Smooth muscle cell (in vitro differentiated cells): Measurements from ENCODE around the gene RASD2. TPM values are rescaled to one million over a fixed set of nuclear protein-coding genes. Genes with fewer than 3 reads are reported as not detected.
A peak's percentile ranks its signal among the peaks of the same experiment; 100 is the strongest.
"Not testable (repeated sequence)": the region's sequence is repeated elsewhere in the genome, so short reads cannot be mapped to it uniquely, and the experiment has no call there.

Experiments used
- DNase-seq: peaks from one replicate; lab custom pipeline; 2025; ENCODE audit not compliant: unreplicated experiment; lab: John Stamatoyannopoulos, UW
- H2AFZ ChIP-seq: fragments of 200-600 bp; sonication (generic); 2 replicates; pipeline ENCODE4 v1.6.0; 2016; ENCODE audit warnings: antibody characterized with exemption, low read depth, mild to moderate bottlenecking
- H3F3A ChIP-seq: fragments of 200-600 bp; sonication (generic); 2 replicates; pipeline ENCODE4 v1.6.0; 2017; ENCODE audit warnings: antibody characterized with exemption, low read depth
- H3K27ac ChIP-seq: fragments of 200-600 bp; sonication (generic); 2 replicates; pipeline ENCODE4 v1.5.1; 2016; ENCODE audit warnings: low read depth, mild to moderate bottlenecking
- H3K27me3 ChIP-seq: fragments of 200-600 bp; sonication (generic); 2 replicates; pipeline ENCODE4 v1.6.1; 2016; ENCODE audit warnings: low read depth, mild to moderate bottlenecking
- H3K36me3 ChIP-seq: fragments of 200-600 bp; sonication (generic); 2 replicates; pipeline ENCODE4 v1.5.1; 2016; ENCODE audit warnings: low read depth
- H3K4me1 ChIP-seq: fragments of 200-600 bp; sonication (generic); 2 replicates; pipeline ENCODE4 v1.5.1; 2016; ENCODE audit warnings: low read depth
- H3K4me2 ChIP-seq: fragments of 200-600 bp; sonication (generic); 2 replicates; pipeline ENCODE4 v1.6.0; 2016; ENCODE audit warnings: mild to moderate bottlenecking
- H3K4me3 ChIP-seq: fragments of 200-600 bp; sonication (generic); 2 replicates; pipeline ENCODE4 v1.5.1; 2016; ENCODE audit warnings: mild to moderate bottlenecking
- H3K79me2 ChIP-seq: fragments of 200-600 bp; sonication (generic); 2 replicates; pipeline ENCODE4 v1.6.0; 2016; ENCODE audit warnings: low read depth, mild to moderate bottlenecking
- H3K9ac ChIP-seq: fragments of 200-600 bp; sonication (generic); 2 replicates; pipeline ENCODE4 v1.6.0; 2016; ENCODE audit warnings: low read depth
- H3K9me3 ChIP-seq: fragments of 200-600 bp; sonication (generic); replicated peaks from 2 replicates; pipeline ENCODE4 v1.5.1; 2016; ENCODE audit warnings: low read depth
- H4K20me1 ChIP-seq: fragments of 200-600 bp; sonication (generic); 2 replicates; pipeline ENCODE4 v1.6.0; 2016; ENCODE audit warnings: low read depth
- WGBS: methylation state at CpG from one replicate; pipeline ENCODE4 v1.1.7; 2016; ENCODE audit warnings: low lambda C conversion rate; 5-methylcytosine and 5-hydroxymethylcytosine counted together
- polyA plus RNA-seq: library from polyadenylated mRNA; unstranded; fragments of >200 nt; fragmentation: Nextera tagmentation; extraction: Ambion mirVana; gene quantifications from 2 replicates; pipeline ENCODE4 v1.2.1, GENCODE V29; 2016
- total RNA-seq: library from RNA; depleted of rRNA; stranded (reverse); fragments of >200 nt; gene quantifications from 2 replicates; pipeline ENCODE4 v1.2.3, GENCODE V29; 2014
- TF ChIP-seq, protein P1 (sequence below): fragments of 200-600 bp; sonication (generic); IDR thresholded peaks from 2 replicates; pipeline ENCODE4 v1.5.1; 2017; ENCODE audit warnings: borderline replicate concordance, mild to moderate bottlenecking, antibody characterized with exemption; ENCODE audit not compliant: insufficient read depth, poor library complexity, severe bottlenecking

Gene RASD2, protein sequence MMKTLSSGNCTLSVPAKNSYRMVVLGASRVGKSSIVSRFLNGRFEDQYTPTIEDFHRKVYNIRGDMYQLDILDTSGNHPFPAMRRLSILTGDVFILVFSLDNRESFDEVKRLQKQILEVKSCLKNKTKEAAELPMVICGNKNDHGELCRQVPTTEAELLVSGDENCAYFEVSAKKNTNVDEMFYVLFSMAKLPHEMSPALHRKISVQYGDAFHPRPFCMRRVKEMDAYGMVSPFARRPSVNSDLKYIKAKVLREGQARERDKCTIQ
- 0.27 TPM in 1 of 2 replicates, not detected in the other for total RNA-seq
- polyA plus RNA-seq = 0.86 TPM in 1 of 2 replicates, not detected in the other

DNA sequence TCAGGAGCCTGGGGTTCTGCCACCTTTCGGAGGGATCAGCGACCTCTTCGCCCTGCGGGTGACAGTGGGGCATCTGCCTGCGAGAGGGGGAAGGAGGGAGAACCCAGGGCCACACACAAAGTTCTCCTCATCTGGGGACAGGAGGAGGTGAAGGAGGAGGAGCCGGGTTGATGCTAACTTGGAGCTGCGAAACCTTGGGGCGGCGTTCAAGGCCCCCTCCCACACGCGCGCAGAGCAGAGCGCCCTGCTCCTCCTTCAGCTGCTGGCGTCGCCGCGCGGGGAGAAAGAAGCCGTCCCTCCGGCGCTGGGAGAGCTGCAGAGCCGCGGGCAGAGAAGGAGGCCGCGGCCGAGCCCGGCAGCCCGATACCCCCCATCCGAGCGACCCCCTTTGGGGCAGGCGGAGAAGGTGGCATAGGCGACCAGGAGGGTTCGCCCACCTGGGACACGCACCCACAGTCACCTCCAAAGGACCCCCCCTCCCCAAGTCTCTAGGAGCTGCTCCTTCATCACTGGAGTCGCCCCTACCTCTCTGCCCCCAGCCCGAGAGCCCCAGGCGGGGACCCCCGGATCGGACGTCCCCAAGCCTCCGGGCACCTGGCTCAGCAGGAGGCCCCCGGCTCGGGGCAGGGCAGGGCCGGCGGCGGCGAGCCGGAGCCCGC lies at the start of gene RASD2:
Gene RASD2 (plus strand): TSS at position 237 of the 659 bp plus-strand sequence. CDS start 5,979 bp downstream, outside the sequence.
- Histone ChIP-seq H3K4me2 (peak within 1 kb of the TSS; percentile 96), H3K27ac (no peak within 1 kb of the TSS), H3K27me3 (peaks cover 42% of the 10 kb centered on the region), H3K9me3 (no peaks in the 10 kb centered on the region), H3K9ac (no peak within 1 kb of the TSS), H4K20me1 (no peaks in the 10 kb centered on the region), H3K79me2 (no peaks in the 10 kb centered on the region), H3K4me3 (peak within 1 kb of the TSS; percentile 56), H3F3A (no peaks in the 10 kb centered on the region), H3K4me1 (peaks cover 5% of the 10 kb centered on the region), H2AFZ (peak within 1 kb of the TSS; percentile 79), H3K36me3 (no peaks in the 10 kb centered on the region)
- peak; percentile 44 for DNase-seq
- TF ChIP-seq, protein P1, sequence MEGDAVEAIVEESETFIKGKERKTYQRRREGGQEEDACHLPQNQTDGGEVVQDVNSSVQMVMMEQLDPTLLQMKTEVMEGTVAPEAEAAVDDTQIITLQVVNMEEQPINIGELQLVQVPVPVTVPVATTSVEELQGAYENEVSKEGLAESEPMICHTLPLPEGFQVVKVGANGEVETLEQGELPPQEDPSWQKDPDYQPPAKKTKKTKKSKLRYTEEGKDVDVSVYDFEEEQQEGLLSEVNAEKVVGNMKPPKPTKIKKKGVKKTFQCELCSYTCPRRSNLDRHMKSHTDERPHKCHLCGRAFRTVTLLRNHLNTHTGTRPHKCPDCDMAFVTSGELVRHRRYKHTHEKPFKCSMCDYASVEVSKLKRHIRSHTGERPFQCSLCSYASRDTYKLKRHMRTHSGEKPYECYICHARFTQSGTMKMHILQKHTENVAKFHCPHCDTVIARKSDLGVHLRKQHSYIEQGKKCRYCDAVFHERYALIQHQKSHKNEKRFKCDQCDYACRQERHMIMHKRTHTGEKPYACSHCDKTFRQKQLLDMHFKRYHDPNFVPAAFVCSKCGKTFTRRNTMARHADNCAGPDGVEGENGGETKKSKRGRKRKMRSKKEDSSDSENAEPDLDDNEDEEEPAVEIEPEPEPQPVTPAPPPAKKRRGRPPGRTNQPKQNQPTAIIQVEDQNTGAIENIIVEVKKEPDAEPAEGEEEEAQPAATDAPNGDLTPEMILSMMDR = no peak
- WGBS = 2% methylated on average over 31 of the region's 49 CpGs

DNA sequence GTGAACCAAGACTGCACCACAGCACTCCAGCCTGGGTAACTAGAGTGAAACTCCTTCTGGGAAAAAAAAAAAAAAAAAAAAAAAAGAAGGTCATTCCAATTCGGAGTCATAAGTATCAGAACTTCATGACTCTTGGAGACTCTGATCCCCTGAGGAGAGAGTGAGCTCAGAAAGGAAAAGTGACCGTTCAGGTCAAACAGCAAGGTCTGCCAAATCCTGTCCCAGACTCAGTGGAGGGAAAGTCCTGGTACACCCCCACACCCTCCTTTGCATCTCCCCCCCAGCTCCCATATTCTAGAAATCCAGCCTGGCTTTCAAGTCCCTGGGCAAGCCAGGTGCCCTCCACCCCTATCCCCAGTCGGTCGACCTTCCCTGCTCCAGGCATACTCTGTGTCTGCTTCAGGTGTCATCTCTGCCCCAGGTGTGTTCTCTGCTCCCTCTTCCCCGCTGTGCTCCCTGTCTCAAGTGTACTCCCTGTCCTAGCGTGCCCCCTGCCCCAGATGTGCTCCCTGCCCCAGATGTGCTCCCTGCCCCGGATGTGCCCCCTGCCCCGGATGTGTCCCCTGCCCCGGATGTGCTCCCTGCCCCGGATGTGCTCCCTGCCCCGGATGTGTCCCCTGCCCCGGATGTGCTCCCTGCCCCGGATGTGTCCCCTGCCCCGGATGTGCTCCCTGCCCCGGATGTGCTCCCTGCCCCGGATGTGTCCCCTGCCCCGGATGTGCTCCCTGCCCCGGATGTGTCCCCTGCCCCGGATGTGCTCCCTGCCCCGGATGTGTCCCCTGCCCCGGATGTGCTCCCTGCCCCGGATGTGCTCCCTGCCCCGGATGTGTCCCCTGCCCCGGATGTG lies 49.3 kb upstream of the RASD2 start:
- H4K20me1 ChIP-seq, H3K9ac ChIP-seq, H3K9me3 ChIP-seq, H3K4me3 ChIP-seq, H3F3A ChIP-seq, DNase-seq, H3K27me3 ChIP-seq, H2AFZ ChIP-seq, H3K4me1 ChIP-seq, H3K4me2 ChIP-seq, H3K27ac ChIP-seq, H3K36me3 ChIP-seq, H3K79me2 ChIP-seq: not testable (repeated sequence)
- WGBS = 91% methylated on average over 4 of the region's 24 CpGs

DNA sequence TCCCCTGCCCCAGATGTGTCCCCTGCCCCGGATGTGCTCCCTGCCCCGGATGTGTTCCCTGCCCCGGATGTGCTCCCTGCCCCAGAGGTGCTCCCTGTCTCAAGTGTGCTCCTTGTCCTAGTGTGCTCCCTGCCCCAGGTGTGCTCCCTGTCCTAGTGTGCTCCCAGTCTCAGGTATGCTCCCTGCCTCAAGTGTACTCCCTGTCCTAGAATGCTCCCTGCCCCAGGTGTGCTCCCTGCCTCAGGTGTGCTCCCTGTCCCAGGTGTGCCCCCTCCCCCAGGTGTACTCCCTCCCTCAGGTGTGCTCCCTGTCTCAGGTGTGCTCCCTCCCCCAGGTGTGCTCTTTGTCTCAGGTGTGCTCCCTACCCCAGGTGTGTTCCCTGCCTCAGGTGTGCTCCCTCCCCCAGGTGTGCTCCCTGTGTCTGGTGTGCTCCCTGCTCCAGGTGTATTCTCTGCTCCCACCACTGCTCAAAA lies 48.7 kb upstream of the RASD2 start:
- Histone ChIP-seq H3K9me3 (no peaks in the 10 kb centered on the region), H3K9ac (no peak overlapping the region), H3K4me2 (no peak overlapping the region), H3K27me3 (peaks cover 8% of the 10 kb centered on the region), H3F3A (no peaks in the 10 kb centered on the region), H3K27ac (no peak overlapping the region), H4K20me1 (no peaks in the 10 kb centered on the region), H2AFZ (no peak overlapping the region), H3K4me1 (no peaks in the 10 kb centered on the region), H3K79me2 (no peaks in the 10 kb centered on the region), H3K36me3 (no peaks in the 10 kb centered on the region), H3K4me3 (no peak overlapping the region)
- TF ChIP-seq, protein P1 = no peak
- no peak for DNase-seq
- WGBS = 90% methylated on average over 2 of the region's 3 CpGs

DNA sequence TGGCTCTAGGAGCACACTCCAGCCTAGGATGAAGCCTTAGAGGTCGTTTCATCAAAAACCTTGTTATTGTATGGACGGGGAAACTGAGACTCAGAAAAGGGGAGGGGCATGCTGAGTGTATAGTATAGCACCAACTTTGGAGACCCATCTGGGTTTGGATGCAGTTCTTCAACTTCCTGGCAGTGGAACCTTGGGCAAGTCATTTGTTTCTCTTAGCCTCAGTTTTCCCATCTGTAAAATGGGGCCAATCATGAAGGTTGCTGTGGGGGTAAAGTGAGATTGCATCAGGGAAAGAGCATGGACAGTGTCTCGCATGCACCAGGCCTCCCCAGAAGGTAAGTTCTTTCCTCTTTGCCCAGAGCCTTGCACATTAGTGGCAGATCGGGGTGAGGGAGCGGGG lies 47.6 kb upstream of the RASD2 start:
- no peak overlapping the region for H3K4me3 ChIP-seq
- DNase-seq = no peak
- no peaks in the 10 kb centered on the region for H3K9me3 ChIP-seq
- peaks cover 8% of the 10 kb centered on the region for H3K27me3 ChIP-seq
- TF ChIP-seq, protein P1 = no peak
- no peak overlapping the region for H2AFZ ChIP-seq
- no peaks in the 10 kb centered on the region for H3F3A ChIP-seq
- H4K20me1 ChIP-seq = no peaks in the 10 kb centered on the region
- H3K27ac ChIP-seq = no peak overlapping the region
- no peaks in the 10 kb centered on the region for H3K79me2 ChIP-seq
- no peak overlapping the region for H3K9ac ChIP-seq
- 82% methylated on average over 5 of the region's 5 CpGs for WGBS
- H3K36me3 ChIP-seq = no peaks in the 10 kb centered on the region
- no peaks in the 10 kb centered on the region for H3K4me1 ChIP-seq
- H3K4me2 ChIP-seq = no peak overlapping the region

DNA sequence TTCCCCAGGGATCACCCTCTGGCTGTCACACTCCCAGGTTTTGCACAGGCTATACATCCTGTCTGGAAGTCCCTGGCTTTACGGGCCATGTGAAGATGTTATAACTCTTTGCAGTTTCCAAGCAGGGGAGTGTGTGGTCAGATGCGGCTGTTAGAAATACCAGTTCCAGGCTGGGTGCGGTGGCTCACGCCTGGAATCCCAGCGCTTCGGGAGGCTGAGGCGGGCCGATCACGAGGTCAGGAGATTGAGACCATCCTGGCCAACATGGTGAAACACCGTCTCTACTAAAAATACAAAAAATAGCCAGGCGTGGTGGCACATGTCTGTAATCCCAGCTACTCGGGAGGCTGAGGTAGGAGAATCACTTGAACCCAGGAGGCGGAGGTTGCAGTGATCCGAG lies 44.9 kb upstream of the RASD2 start:
- not testable (repeated sequence) for H3K36me3 ChIP-seq, H3K4me2 ChIP-seq, H3K4me3 ChIP-seq, H3K4me1 ChIP-seq, DNase-seq, H3K9ac ChIP-seq, H3K27ac ChIP-seq, H3K9me3 ChIP-seq, H2AFZ ChIP-seq, H3K79me2 ChIP-seq, H4K20me1 ChIP-seq, H3F3A ChIP-seq
- H3K27me3 ChIP-seq = peaks cover 19% of the 10 kb centered on the region
- WGBS = 93% methylated on average over 14 of the region's 14 CpGs
